Transverse colon (tissue), 4 donors: ENCODE data around the gene FAM110D. TPM values are rescaled to one million over a fixed set of nuclear protein-coding genes. Genes with fewer than 3 reads are reported as not detected.

ENCODE experiments used
- DNase-seq: peaks from one replicate; pipeline ENCODE4 v3.0.0-alpha.2; 2019
- H3K27ac ChIP-seq, 4 donors: fragments of 200-600 bp; sonication (generic); 2 replicates each; pipeline ENCODE4 v1.5.1; 2016 to 2018; ENCODE audit warnings: inconsistent platforms in 4 of 4
- H3K27me3 ChIP-seq: fragments of 200-600 bp; sonication (generic); 2 replicates; pipeline ENCODE4 v1.5.1; 2017; ENCODE audit warnings: inconsistent platforms
- H3K36me3 ChIP-seq, 4 donors: fragments of 200-600 bp; sonication (generic); 2 replicates each; pipeline ENCODE4 v1.5.1; 2017 to 2019; ENCODE audit warnings: inconsistent platforms in 4 of 4
- H3K4me1 ChIP-seq, 4 donors: fragments of 200-600 bp; sonication (generic); 2 replicates each; pipeline ENCODE4 v1.5.1; 2017 to 2020; ENCODE audit warnings: inconsistent platforms in 4 of 4
- H3K4me3 ChIP-seq, 4 donors: fragments of 200-600 bp; sonication (generic); 1 replicate in 1 of 4; 2 replicates in 3 of 4; pipeline versions ENCODE4 v1.5.1 to v1.6.1; 2017 to 2019; ENCODE audit warnings: inconsistent platforms in 4 of 4
- H3K9me3 ChIP-seq, 2 donors: fragments of 200-600 bp; sonication (generic); 2 replicates each; pipeline ENCODE4 v1.5.1; 2017 to 2019; ENCODE audit warnings: inconsistent platforms in 2 of 2
- EP300 ChIP-seq: sonication (generic); formaldehyde crosslinking; IDR thresholded peaks from one replicate; pipeline ENCODE4 v1.6.1; 2017; ENCODE audit warnings: antibody characterized with exemption, low read depth
- POLR2A ChIP-seq: fragments of 450-650 bp; IDR thresholded peaks from one replicate; pipeline ENCODE4 v1.6.1; 2016; ENCODE audit warnings: antibody characterized with exemption, mild to moderate bottlenecking, moderate library complexity
- POLR2AphosphoS5 ChIP-seq, 3 donors: sonication (generic); formaldehyde crosslinking; IDR thresholded peaks; one replicate each; pipeline ENCODE4 v1.6.1; 2016; ENCODE audit warnings: antibody characterized with exemption in 3 of 3
- WGBS, 2 donors: methylation state at CpG; one replicate each; pipeline ENCODE4 v1.1.5; 2018; ENCODE audit warnings: low coverage in 1 of 2; 5-methylcytosine and 5-hydroxymethylcytosine counted together
- in situ Hi-C, 4 donors: fragments of 200-750 bp; cut with MboI; loops; one replicate each; pipeline versions ENCODE4 v1.15.0 to v1.15.1; 2017; ENCODE audit warnings: low sequenced_read_pairs in 3 of 4, low pct_ligation_motif_present in 1 of 4, low pct_unique_long_range_greater_than_20kb in 1 of 4
- intact Hi-C: fragments of 100-400 bp; cut with DNase I; formaldehyde crosslinking; loops from one replicate; pipeline ENCODE4 v1.15.1; 2023; ENCODE audit warnings: low total_unique reads
- total RNA-seq, 4 donors: library from RNA; depleted of rRNA; stranded (reverse); fragments of >200 nt; gene quantifications; one replicate each; pipeline ENCODE4 v1.1.0, GENCODE V29; 2016
- TF ChIP-seq, protein P1 (sequence below), 5 experiments: fragments of 200-600 bp in 3 of 5; fragments of 450-650 bp in 2 of 5; sonication (generic) in 3 of 5; IDR thresholded peaks; 1 replicate in 2 of 5; 2 replicates in 3 of 5; pipeline ENCODE4 v1.5.1; 2016 to 2017; ENCODE audit warnings: antibody characterized with exemption in 5 of 5, inconsistent platforms in 3 of 5, mild to moderate bottlenecking in 2 of 5, moderate library complexity in 1 of 5

The FAM110D gene
- total RNA-seq, 4 donors from 2014 or later, result 0.82 to 9.4 (median 2.9) TPM

DNA sequence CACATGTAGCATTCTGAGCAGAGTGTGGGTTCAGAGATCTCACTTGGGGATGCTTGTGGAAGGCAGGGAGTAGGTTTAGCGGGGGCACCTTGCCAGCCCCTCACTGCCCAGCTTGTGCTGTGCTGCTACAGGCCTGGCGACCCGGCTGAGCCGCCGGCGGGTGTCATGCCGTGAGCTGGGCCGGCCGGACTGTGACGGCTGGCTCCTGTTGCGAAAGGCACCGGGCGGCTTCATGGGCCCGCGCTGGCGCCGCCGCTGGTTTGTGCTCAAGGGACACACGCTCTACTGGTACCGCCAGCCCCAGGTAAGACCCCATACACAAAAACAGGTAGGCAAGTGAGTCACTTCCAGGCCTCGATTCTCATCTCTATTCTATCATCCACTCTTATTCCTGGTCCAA, 26.0 kb downstream of the FAM110D start:
- intact Hi-C loops, result no loop called here
- H3K36me3 ChIP-seq, result peaks cover 0 to 4% (median 0%) of the 10 kb centered on the region in 4 donors
- H3K4me1 ChIP-seq, result no peaks in the 10 kb centered on the region
- H3K27ac ChIP-seq, result no peak overlapping the region
- DNase-seq, result no peak
- no peaks in the 10 kb centered on the region for H3K27me3 ChIP-seq
- H3K9me3 ChIP-seq, result no peaks in the 10 kb centered on the region
- 96 to 100% methylated on average over 1 to 21 of the region's 21 CpGs for WGBS, 2 donors
- no peak for TF ChIP-seq POLR2A
- no peak for TF ChIP-seq POLR2AphosphoS5 (IDR thresholded peaks at IDR 0.05)
- TF ChIP-seq, protein P1, sequence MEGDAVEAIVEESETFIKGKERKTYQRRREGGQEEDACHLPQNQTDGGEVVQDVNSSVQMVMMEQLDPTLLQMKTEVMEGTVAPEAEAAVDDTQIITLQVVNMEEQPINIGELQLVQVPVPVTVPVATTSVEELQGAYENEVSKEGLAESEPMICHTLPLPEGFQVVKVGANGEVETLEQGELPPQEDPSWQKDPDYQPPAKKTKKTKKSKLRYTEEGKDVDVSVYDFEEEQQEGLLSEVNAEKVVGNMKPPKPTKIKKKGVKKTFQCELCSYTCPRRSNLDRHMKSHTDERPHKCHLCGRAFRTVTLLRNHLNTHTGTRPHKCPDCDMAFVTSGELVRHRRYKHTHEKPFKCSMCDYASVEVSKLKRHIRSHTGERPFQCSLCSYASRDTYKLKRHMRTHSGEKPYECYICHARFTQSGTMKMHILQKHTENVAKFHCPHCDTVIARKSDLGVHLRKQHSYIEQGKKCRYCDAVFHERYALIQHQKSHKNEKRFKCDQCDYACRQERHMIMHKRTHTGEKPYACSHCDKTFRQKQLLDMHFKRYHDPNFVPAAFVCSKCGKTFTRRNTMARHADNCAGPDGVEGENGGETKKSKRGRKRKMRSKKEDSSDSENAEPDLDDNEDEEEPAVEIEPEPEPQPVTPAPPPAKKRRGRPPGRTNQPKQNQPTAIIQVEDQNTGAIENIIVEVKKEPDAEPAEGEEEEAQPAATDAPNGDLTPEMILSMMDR (IDR thresholded peaks at IDR 0.05), result no peak
- TF ChIP-seq EP300, result no peak
- in situ Hi-C loops, result no loop called here
- no peak overlapping the region for H3K4me3 ChIP-seq

DNA sequence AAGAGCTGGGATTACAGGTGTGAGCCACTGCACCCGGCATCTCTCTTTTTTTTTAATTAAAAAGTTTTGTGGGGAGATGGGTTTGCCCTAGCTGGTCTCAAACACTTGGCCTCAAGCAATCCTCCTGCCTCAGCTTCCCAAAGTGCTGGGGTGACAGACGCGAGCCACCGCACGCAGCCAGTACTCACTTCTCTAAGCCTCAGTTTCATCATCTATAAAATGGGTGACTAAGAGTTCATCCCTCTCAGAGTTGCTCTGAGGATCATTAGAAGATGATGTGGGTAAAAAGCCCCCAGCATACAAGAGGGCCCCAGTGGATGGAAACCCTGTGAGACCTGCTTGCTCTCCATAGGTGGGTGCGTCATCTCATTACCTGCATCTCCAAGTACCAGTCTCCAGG, 29.0 kb downstream of the FAM110D start:
- no peak for DNase-seq
- intact Hi-C loops, result no loop called here

DNA sequence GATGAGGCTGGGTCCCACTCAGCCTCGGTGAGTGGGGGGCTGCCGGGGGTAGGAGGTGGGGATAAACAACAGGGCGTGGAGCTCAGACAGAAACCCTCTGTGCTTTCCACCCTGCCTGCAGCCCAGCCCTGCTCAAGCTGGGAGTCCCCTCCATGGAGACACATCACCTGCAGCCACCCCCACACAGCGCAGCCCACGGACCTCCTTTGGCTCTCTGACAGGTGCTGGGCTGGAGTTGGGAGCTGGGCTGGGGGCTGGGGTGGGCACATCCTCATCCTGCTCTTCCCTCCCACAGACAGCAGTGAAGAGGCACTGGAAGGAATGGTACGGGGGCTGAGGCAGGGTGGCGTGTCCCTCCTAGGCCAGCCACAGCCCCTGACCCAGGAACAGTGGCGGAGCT, 29.6 kb downstream of the FAM110D start:
- no peak overlapping the region for H3K27ac ChIP-seq
- no peak for TF ChIP-seq EP300
- TF ChIP-seq POLR2A, result no peak
- TF ChIP-seq, protein P1 (IDR thresholded peaks at IDR 0.05), result no peak
- TF ChIP-seq POLR2AphosphoS5 (IDR thresholded peaks at IDR 0.05), result no peak
- in situ Hi-C loops, result no loop called here
- no peak for DNase-seq
- no peaks in the 10 kb centered on the region for H3K9me3 ChIP-seq
- H3K36me3 ChIP-seq, result peaks cover 0 to 4% (median 0%) of the 10 kb centered on the region in 4 donors
- H3K27me3 ChIP-seq, result no peaks in the 10 kb centered on the region
- no peak overlapping the region for H3K4me3 ChIP-seq
- H3K4me1 ChIP-seq, result no peaks in the 10 kb centered on the region
- 93% methylated on average over 8 of the region's 8 CpGs; no CpG with 5 or more reads in 1 of the 2 donors for WGBS, 2 donors
- intact Hi-C loops, result no loop called here

More for the DNA sequence above, 29.0 kb downstream of the FAM110D start:
- in situ Hi-C loops, result no loop called here
- TF ChIP-seq POLR2AphosphoS5 (IDR thresholded peaks at IDR 0.05) (no peak), POLR2A (no peak), EP300 (no peak)
- TF ChIP-seq, protein P1 (IDR thresholded peaks at IDR 0.05), result no peak
- Histone ChIP-seq H3K9me3 (no peaks in the 10 kb centered on the region), H3K27me3 (no peaks in the 10 kb centered on the region), H3K4me3 (no peak overlapping the region), H3K4me1 (no peaks in the 10 kb centered on the region), H3K36me3 (peaks cover 0 to 4% (median 0%) of the 10 kb centered on the region in 4 donors), H3K27ac (no peak overlapping the region)
- WGBS, 2 donors, result 96% methylated on average over 6 of the region's 6 CpGs; no CpG with 5 or more reads in 1 of the 2 donors

DNA sequence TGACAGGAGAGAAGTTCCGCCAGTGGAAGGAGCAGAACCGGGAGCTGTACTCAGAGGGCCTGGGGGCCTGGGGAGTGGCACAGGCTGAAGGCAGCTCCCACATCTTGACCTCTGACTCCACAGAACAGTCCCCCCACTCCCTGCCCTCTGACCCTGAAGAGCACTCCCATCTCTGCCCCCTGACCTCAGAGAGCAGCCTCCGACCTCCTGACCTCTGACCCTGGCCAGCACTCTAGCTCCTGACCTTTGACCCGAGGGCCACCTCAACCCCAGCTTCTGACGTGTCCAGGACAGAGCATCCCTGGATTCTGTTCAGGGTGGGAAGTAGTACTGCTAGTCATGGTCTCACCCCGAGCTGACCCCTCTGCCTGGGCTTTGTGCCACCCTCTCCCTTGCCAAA, 30.5 kb downstream of the FAM110D start:
- Histone ChIP-seq H3K4me1 (no peaks in the 10 kb centered on the region), H3K4me3 (no peak overlapping the region), H3K27ac (no peak overlapping the region), H3K36me3 (peaks cover 0 to 3% (median 0%) of the 10 kb centered on the region in 4 donors), H3K9me3 (no peaks in the 10 kb centered on the region), H3K27me3 (no peaks in the 10 kb centered on the region)
- WGBS, 2 donors, result 74 to 100% methylated on average over 1 to 6 of the region's 6 CpGs
- intact Hi-C loops (no loop called here), in situ Hi-C loops (no loop called here)
- no peak for DNase-seq
- TF ChIP-seq POLR2A (no peak), EP300 (no peak), POLR2AphosphoS5 (IDR thresholded peaks at IDR 0.05) (no peak)
- TF ChIP-seq, protein P1 (IDR thresholded peaks at IDR 0.05), result no peak
